Adrenal gland (tissue), 12 donors: Measurements from ENCODE around the gene SMAP2. TPM values are rescaled to one million over a fixed set of nuclear protein-coding genes. Genes with fewer than 3 reads are reported as not detected.

Experiments
- DNase-seq, 7 donors: peaks; one replicate each; pipeline ENCODE4 v3.0.0-alpha.2; 2019 to 2020
- H3K27ac ChIP-seq, 5 donors: fragments of 200-600 bp; sonication (generic) in 4 of 5; 1 replicate in 3 of 5; 2 replicates in 2 of 5; pipeline versions ENCODE4 v1.5.1 to v1.8.0; 2016 to 2020; ENCODE audit warnings: mild to moderate bottlenecking in 1 of 5
- H3K27me3 ChIP-seq: fragments of 200-600 bp; 2 replicates; pipeline ENCODE4 v1.8.0; 2021
- H3K36me3 ChIP-seq, 2 donors: fragments of 200-600 bp; replicated peaks in 1 of 2; 1 replicate in 1 of 2; 2 replicates in 1 of 2; pipeline versions ENCODE4 v1.5.1 to v1.8.0; 2018 to 2022
- H3K4me1 ChIP-seq, 2 donors: fragments of 200-600 bp; replicated peaks in 1 of 2; 1 replicate in 1 of 2; 2 replicates in 1 of 2; pipeline versions ENCODE4 v1.5.1 to v1.8.0; 2018 to 2021
- H3K4me3 ChIP-seq, 4 donors: fragments of 200-600 bp; sonication (generic) in 3 of 4; one replicate each; pipeline ENCODE4 v1.5.1; 2016 to 2018
- H3K9me3 ChIP-seq, 3 donors: fragments of 200-600 bp; sonication (generic) in 1 of 3; replicated peaks in 1 of 3; 1 replicate in 2 of 3; 2 replicates in 1 of 3; pipeline versions ENCODE4 v1.5.1 to v1.8.0; 2016 to 2021
- POLR2A ChIP-seq, 2 donors: fragments of 450-650 bp; IDR thresholded peaks; one replicate each; pipeline ENCODE4 v1.6.1; 2017; ENCODE audit warnings: antibody characterized with exemption in 2 of 2, mild to moderate bottlenecking in 2 of 2, moderate library complexity in 1 of 2
- WGBS, 4 donors: extraction: QIAGEN DNeasy Blood & Tissue Kit in 2 of 4; methylation state at CpG; one replicate each; pipeline versions ENCODE4 v1.1.5 to v1.1.7; 2013 to 2017; 5-methylcytosine and 5-hydroxymethylcytosine counted together
- intact Hi-C, 2 donors: fragments of 100-400 bp; cut with DNase I; formaldehyde crosslinking; loops; one replicate each; pipeline versions ENCODE4 v1.14.1 to v1.15.0; 2022 to 2023
- polyA plus RNA-seq, 3 donors: library from polyadenylated mRNA; stranded (reverse); fragments of 200-250 nt in 2 of 3; fragments of 350-450 nt in 1 of 3; fragmentation: Illumina TruSeq in 1 of 3; extraction: RNeasy Lipid Tissue Mini Kit (QIAGEN cat#74804) in 1 of 3; gene quantifications; one replicate each; pipeline ENCODE4 v1.2.3, GENCODE V29; 2013 to 2014
- total RNA-seq, 9 donors: library from RNA; depleted of rRNA in 4 of 9; stranded (reverse); fragments of >200 nt in 4 of 9; fragments of 120-200 nt in 1 of 9; fragmentation: NEBNext Ultra II Directional in 1 of 9; extraction: Animal tissue kit (Norgen Biotek cat#: 25700) in 1 of 9; gene quantifications; one replicate each; pipeline versions ENCODE4 v1.1.0 to v1.2.4, GENCODE V29; 2013 to 2023
- TF ChIP-seq, protein P1 (sequence below), 6 experiments: fragments of 450-650 bp in 4 of 6; fragments of 200-600 bp in 2 of 6; sonication (generic) in 1 of 6; IDR thresholded peaks; 1 replicate in 5 of 6; 2 replicates in 1 of 6; pipeline versions ENCODE4 v1.5.1 to v1.8.0; 2016 to 2021; ENCODE audit warnings: antibody characterized with exemption in 6 of 6, mild to moderate bottlenecking in 2 of 6, moderate library complexity in 1 of 6
- donor health status: healthy with polysubstance abuse.
- donor health status: Bipolar disorder and iron deficiency.
- donor health status: DM: yes; HTN: yes; CAD: no.
- donor health status: DM: no; HTN: no; CAD: no.
- donor health status: DM: no; HTN: no; CAD: no.
- donor health status: DM: yes; HTN: yes; CAD: no.

SMAP2 gene
- total and polyA plus RNA-seq, 12 donors: 15.0 to 55.9 (median 36.3) TPM

DNA sequence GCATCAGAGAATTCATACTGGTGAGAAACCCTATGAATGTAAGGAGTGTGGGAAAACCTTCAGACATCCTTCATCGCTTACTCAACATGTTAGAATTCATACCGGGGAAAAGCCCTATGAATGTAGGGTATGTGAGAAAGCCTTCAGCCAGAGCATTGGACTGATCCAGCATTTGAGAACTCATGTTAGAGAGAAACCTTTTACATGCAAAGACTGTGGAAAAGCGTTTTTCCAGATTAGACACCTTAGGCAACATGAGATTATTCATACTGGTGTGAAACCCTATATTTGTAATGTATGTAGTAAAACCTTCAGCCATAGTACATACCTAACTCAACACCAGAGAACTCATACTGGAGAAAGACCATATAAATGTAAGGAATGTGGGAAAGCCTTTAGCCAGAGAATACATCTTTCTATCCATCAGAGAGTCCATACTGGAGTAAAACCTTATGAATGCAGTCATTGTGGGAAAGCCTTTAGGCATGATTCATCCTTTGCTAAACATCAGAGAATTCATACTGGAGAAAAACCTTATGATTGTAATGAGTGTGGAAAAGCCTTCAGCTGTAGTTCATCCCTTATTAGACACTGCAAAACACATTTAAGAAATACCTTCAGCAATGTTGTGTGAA, 89.5 kb downstream of the SMAP2 start:
- 94 to 97% (median 96%) methylated on average over 3 of the region's 3 CpGs for WGBS, 4 donors
- no peaks in the 10 kb centered on the region for H3K27me3 ChIP-seq
- no peak overlapping the region for H3K4me3 ChIP-seq
- intact Hi-C loops: no loop called here
- no peak for DNase-seq
- H3K9me3 ChIP-seq: peaks cover 6 to 85% (median 39%) of the 10 kb centered on the region in 3 donors
- H3K27ac ChIP-seq: no peak overlapping the region
- H3K36me3 ChIP-seq: no peaks in the 10 kb centered on the region
- H3K4me1 ChIP-seq: no peaks in the 10 kb centered on the region
- TF ChIP-seq, protein P1, sequence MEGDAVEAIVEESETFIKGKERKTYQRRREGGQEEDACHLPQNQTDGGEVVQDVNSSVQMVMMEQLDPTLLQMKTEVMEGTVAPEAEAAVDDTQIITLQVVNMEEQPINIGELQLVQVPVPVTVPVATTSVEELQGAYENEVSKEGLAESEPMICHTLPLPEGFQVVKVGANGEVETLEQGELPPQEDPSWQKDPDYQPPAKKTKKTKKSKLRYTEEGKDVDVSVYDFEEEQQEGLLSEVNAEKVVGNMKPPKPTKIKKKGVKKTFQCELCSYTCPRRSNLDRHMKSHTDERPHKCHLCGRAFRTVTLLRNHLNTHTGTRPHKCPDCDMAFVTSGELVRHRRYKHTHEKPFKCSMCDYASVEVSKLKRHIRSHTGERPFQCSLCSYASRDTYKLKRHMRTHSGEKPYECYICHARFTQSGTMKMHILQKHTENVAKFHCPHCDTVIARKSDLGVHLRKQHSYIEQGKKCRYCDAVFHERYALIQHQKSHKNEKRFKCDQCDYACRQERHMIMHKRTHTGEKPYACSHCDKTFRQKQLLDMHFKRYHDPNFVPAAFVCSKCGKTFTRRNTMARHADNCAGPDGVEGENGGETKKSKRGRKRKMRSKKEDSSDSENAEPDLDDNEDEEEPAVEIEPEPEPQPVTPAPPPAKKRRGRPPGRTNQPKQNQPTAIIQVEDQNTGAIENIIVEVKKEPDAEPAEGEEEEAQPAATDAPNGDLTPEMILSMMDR (IDR thresholded peaks at IDR 0.05): no peak
- TF ChIP-seq POLR2A (IDR thresholded peaks at IDR 0.05): no peak

DNA sequence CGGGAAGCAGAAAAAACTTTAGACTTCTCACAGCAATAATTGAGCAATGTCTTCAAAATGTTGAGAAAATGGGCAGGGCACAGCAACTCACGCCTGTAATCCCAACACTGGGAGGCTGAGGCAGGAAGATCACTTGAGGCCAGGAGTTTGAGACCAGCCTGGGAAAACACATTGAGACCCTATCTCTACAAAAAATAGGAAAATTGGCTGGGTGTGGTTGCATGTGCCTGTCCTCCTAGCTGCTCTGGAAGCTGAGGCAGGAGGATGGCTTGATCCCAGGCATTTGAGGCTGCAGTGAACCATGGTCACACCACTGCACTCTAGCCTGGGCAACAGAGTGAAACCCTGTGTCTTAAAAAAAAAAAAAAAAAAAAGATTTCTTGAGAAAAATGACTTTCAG, 95.8 kb downstream of the SMAP2 start:
- no peak for DNase-seq
- intact Hi-C loops: no loop called here
- Histone ChIP-seq H3K27me3 (no peaks in the 10 kb centered on the region), H3K27ac (no peak overlapping the region), H3K4me3 (no peak overlapping the region), H3K9me3 (peaks cover 6 to 46% (median 26%) of the 10 kb centered on the region in 3 donors), H3K4me1 (no peaks in the 10 kb centered on the region), H3K36me3 (no peaks in the 10 kb centered on the region)
- WGBS, 4 donors: 85 to 98% (median 93%) methylated on average over 2 of the region's 2 CpGs
- TF ChIP-seq, protein P1 (IDR thresholded peaks at IDR 0.05): no peak
- no peak for TF ChIP-seq POLR2A (IDR thresholded peaks at IDR 0.05)

Other genes starting within 250 kb of the SMAP2 start
- gene RLF, start 212.3 kb upstream of the SMAP2 start, total RNA-seq: 10 to 100 TPM in 7 of 9 donors, 1 to 10 TPM in 2; 5.3 to 18.8 (median 11.7) TPM
- 1 to 10 TPM; 3.7 to 9.6 (median 4.3) TPM for gene RLF, start 212.3 kb upstream of the SMAP2 start, polyA plus RNA-seq
- gene TMCO2, start 125.8 kb upstream of the SMAP2 start, total RNA-seq: not detected
- not detected for gene TMCO2, start 125.8 kb upstream of the SMAP2 start, polyA plus RNA-seq
- gene ZMPSTE24, start 115.5 kb upstream of the SMAP2 start, total RNA-seq: 10 to 100 TPM; 36.1 to 68.5 (median 42.6) TPM
- gene ZMPSTE24, start 115.5 kb upstream of the SMAP2 start, polyA plus RNA-seq: 100 to 1,000 TPM in 1 of 3 donors, 10 to 100 TPM in 2; 14.2 to 100 (median 21.5) TPM
- gene COL9A2, start 56.4 kb upstream of the SMAP2 start, total RNA-seq: 10 to 100 TPM in 2 of 9 donors, 1 to 10 TPM in 7; 2.7 to 40.3 (median 5.8) TPM
- gene COL9A2, start 56.4 kb upstream of the SMAP2 start, polyA plus RNA-seq: 10 to 100 TPM in 2 of 3 donors, under 1 TPM in 1; 0.35 to 12.6 (median 12.2) TPM
- 1 to 10 TPM in 7 of 9 donors, under 1 TPM in 2; 0.68 to 2.6 (median 1.4) TPM for gene ZFP69B, start 76.7 kb downstream of the SMAP2 start, total RNA-seq
- gene ZFP69B, start 76.7 kb downstream of the SMAP2 start, polyA plus RNA-seq: 1 to 10 TPM in 1 of 3 donors, under 1 TPM in 2; 0.34 to 2.1 (median 0.97) TPM
- gene ZFP69, start 103.6 kb downstream of the SMAP2 start, total RNA-seq: 1 to 10 TPM in 8 of 9 donors, under 1 TPM in 1; 0.18 to 2.5 (median 1.8) TPM
- gene ZFP69, start 103.6 kb downstream of the SMAP2 start, polyA plus RNA-seq: 1 to 10 TPM; 2.5 to 3.2 (median 2.9) TPM
- gene EXO5, start 135.0 kb downstream of the SMAP2 start, total RNA-seq: 10 to 100 TPM in 2 of 9 donors, 1 to 10 TPM in 7; 1.8 to 11.1 (median 7.1) TPM
- gene EXO5, start 135.0 kb downstream of the SMAP2 start, polyA plus RNA-seq: 1 to 10 TPM; 4.7 to 8.3 (median 8.2) TPM
- 10 to 100 TPM in 2 of 9 donors, 1 to 10 TPM in 7; 1.4 to 19.2 (median 7.5) TPM for gene ZNF684, start 157.9 kb downstream of the SMAP2 start, total RNA-seq
- gene ZNF684, start 157.9 kb downstream of the SMAP2 start, polyA plus RNA-seq: 10 to 100 TPM in 1 of 3 donors, 1 to 10 TPM in 2; 4.4 to 12.2 (median 5.0) TPM